OCI-LY1 (cell line): Measurements from ENCODE around the gene SKIC3.

Experiments used
- H2AFZ ChIP-seq: fragments of 200-600 bp; sonication (generic), shearing (Covaris generic); 2 replicates; pipeline ENCODE4 v1.6.0; 2014; ENCODE audit warnings: antibody characterized with exemption, mild to moderate bottlenecking, low read length
- H3F3A ChIP-seq: fragments of 200-600 bp; sonication (generic), shearing (Covaris generic); 2 replicates; pipeline ENCODE4 v1.6.0; 2014; ENCODE audit warnings: mild to moderate bottlenecking, antibody characterized with exemption, low read length, moderate library complexity; ENCODE audit not compliant: insufficient read depth
- H3K27ac ChIP-seq: fragments of 200-600 bp; sonication (generic); 2 replicates; pipeline ENCODE4 v1.5.1; 2014; ENCODE audit warnings: low read length, mixed run types, mild to moderate bottlenecking, low read depth; ENCODE audit not compliant: poor library complexity, severe bottlenecking
- H3K27me3 ChIP-seq: fragments of 200-600 bp; sonication (generic); 2 replicates; pipeline ENCODE4 v1.6.0; 2014; ENCODE audit warnings: antibody characterized with exemption, mild to moderate bottlenecking, low read length, moderate library complexity; ENCODE audit not compliant: insufficient read depth
- H3K36me3 ChIP-seq: fragments of 200-600 bp; sonication (generic); 2 replicates; pipeline ENCODE4 v1.6.1; 2014; ENCODE audit warnings: mild to moderate bottlenecking, antibody characterized with exemption, low read length, moderate library complexity, mixed read lengths; ENCODE audit not compliant: insufficient read depth
- H3K4me1 ChIP-seq: fragments of 200-600 bp; sonication (generic); 2 replicates; pipeline ENCODE4 v1.5.1; 2014; ENCODE audit warnings: mild to moderate bottlenecking, low read length, moderate library complexity; ENCODE audit not compliant: insufficient read depth, severe bottlenecking
- H3K4me2 ChIP-seq: fragments of 200-600 bp; sonication (generic), shearing (Covaris generic); 2 replicates; pipeline ENCODE4 v1.6.1; 2014; ENCODE audit warnings: low read length
- H3K4me3 ChIP-seq: fragments of 200-600 bp; sonication (generic); 2 replicates; pipeline ENCODE4 v1.5.1; 2014; ENCODE audit warnings: low read length, low read depth, mild to moderate bottlenecking, mixed read lengths; ENCODE audit not compliant: poor library complexity, severe bottlenecking
- H3K79me2 ChIP-seq: fragments of 200-600 bp; shearing (Covaris generic); 2 replicates; pipeline ENCODE4 v1.6.1; 2016; ENCODE audit warnings: mixed run types, low read length, mixed read lengths; ENCODE audit not compliant: insufficient read depth
- H3K9ac ChIP-seq: fragments of 200-600 bp; sonication (generic), shearing (Covaris generic); 2 replicates; pipeline ENCODE4 v1.6.1; 2014; ENCODE audit warnings: mild to moderate bottlenecking, low read length, mixed read lengths
- H3K9me2 ChIP-seq: fragments of 200-600 bp; sonication (generic), shearing (Covaris generic); 2 replicates; pipeline ENCODE4 v1.6.1; 2014; ENCODE audit warnings: low read depth, mild to moderate bottlenecking, low read length, mixed read lengths
- H3K9me3 ChIP-seq: fragments of 200-600 bp; shearing (Covaris generic); 2 replicates; pipeline ENCODE4 v1.6.1; 2014; ENCODE audit warnings: low read length, mixed read lengths
- H4K20me1 ChIP-seq: fragments of 200-600 bp; sonication (generic), shearing (Covaris generic); 2 replicates; pipeline ENCODE4 v1.6.0; 2016; ENCODE audit warnings: mild to moderate bottlenecking, low read length; ENCODE audit not compliant: insufficient read depth
- EZH2 ChIP-seq: fragments of 200-600 bp; sonication (generic), shearing (Covaris generic); IDR thresholded peaks from 2 replicates; pipeline ENCODE4 v1.8.0; 2017; ENCODE audit warnings: borderline replicate concordance, mixed run types, mild to moderate bottlenecking, antibody characterized with exemption, low read length, moderate library complexity, mixed read lengths
- TF ChIP-seq, protein P1 (sequence below): fragments of 200-600 bp; sonication (generic), shearing (Covaris generic); IDR thresholded peaks from 2 replicates; pipeline ENCODE4 v1.5.1; 2017; ENCODE audit warnings: mild to moderate bottlenecking, antibody characterized with exemption, low read length, moderate library complexity, mixed read lengths

SKIC3 gene

GRCh38 chr5:95533761-95534160, 21.0 kb downstream of the SKIC3 start:
- Histone ChIP-seq H2AFZ (no peak overlapping the region), H4K20me1 (no peaks in the 10 kb centered on the region), H3K4me1 (no peaks in the 10 kb centered on the region), H3K79me2 (no peaks in the 10 kb centered on the region; the same call in 1 of the 2 replicates), H3K27me3 (no peaks in the 10 kb centered on the region), H3K4me3 (no peak overlapping the region), H3K36me3 (peaks cover 79% of the 10 kb centered on the region), H3K27ac (no peak overlapping the region), H3K9ac (no peak overlapping the region), H3F3A (no peaks in the 10 kb centered on the region; the same call in 1 of the 2 replicates), H3K4me2 (no peak overlapping the region), H3K9me3 (no peaks in the 10 kb centered on the region), H3K9me2 (no peaks in the 10 kb centered on the region)
- no peak for TF ChIP-seq EZH2
- TF ChIP-seq, protein P1, sequence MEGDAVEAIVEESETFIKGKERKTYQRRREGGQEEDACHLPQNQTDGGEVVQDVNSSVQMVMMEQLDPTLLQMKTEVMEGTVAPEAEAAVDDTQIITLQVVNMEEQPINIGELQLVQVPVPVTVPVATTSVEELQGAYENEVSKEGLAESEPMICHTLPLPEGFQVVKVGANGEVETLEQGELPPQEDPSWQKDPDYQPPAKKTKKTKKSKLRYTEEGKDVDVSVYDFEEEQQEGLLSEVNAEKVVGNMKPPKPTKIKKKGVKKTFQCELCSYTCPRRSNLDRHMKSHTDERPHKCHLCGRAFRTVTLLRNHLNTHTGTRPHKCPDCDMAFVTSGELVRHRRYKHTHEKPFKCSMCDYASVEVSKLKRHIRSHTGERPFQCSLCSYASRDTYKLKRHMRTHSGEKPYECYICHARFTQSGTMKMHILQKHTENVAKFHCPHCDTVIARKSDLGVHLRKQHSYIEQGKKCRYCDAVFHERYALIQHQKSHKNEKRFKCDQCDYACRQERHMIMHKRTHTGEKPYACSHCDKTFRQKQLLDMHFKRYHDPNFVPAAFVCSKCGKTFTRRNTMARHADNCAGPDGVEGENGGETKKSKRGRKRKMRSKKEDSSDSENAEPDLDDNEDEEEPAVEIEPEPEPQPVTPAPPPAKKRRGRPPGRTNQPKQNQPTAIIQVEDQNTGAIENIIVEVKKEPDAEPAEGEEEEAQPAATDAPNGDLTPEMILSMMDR = no peak

DNA sequence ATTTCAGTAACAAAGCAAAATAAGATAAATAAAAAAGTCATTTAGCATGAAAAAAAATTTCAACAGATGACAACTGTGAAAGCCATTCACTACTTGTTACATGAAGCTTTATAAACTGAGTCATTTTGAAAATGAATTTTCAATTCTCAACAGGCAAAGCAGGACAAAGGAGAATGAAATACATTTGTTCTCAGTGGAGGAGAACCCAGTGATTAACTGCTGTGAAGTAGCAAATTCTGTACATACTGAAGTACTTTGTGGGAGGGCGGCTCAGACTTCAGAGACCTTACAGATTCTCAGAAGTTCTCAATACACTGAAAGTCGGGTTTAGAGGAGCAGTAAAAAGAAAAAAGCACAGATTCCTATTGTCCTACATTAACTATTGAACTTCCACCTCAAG, 21.7 kb downstream of the SKIC3 start:
- Histone ChIP-seq H3K27me3 (no peaks in the 10 kb centered on the region), H3K9ac (no peak overlapping the region), H3K27ac (no peak overlapping the region), H4K20me1 (no peaks in the 10 kb centered on the region), H3K4me2 (no peak overlapping the region), H2AFZ (no peak overlapping the region), H3K79me2 (no peaks in the 10 kb centered on the region; the same call in 1 of the 2 replicates), H3F3A (no peaks in the 10 kb centered on the region; the same call in 1 of the 2 replicates), H3K9me3 (no peaks in the 10 kb centered on the region), H3K4me1 (no peaks in the 10 kb centered on the region), H3K9me2 (no peaks in the 10 kb centered on the region), H3K36me3 (peaks cover 84% of the 10 kb centered on the region), H3K4me3 (no peak overlapping the region)
- no peak for TF ChIP-seq EZH2
- TF ChIP-seq, protein P1 = no peak

GRCh38 chr5:95532415-95532814, 22.4 kb downstream of the SKIC3 start:
- Histone ChIP-seq H4K20me1 (no peaks in the 10 kb centered on the region), H3K79me2 (no peaks in the 10 kb centered on the region; the same call in 1 of the 2 replicates), H3K4me1 (no peaks in the 10 kb centered on the region), H3K27ac (no peak overlapping the region), H3K27me3 (no peaks in the 10 kb centered on the region), H3K4me3 (no peak overlapping the region), H3K9me3 (no peaks in the 10 kb centered on the region), H3K9me2 (no peaks in the 10 kb centered on the region), H3F3A (no peaks in the 10 kb centered on the region; the same call in 1 of the 2 replicates), H3K9ac (no peak overlapping the region), H3K4me2 (no peak overlapping the region), H2AFZ (no peak overlapping the region), H3K36me3 (peaks cover 86% of the 10 kb centered on the region)
- TF ChIP-seq EZH2 = no peak
- TF ChIP-seq, protein P1 = no peak
